Astrocyte of the spinal cord (primary cell): Measurements from ENCODE around the gene GNPNAT1.

Experiments used
- DNase-seq: peaks from one replicate; pipeline ENCODE4 v3.0.0; 2011; ENCODE audit warnings: low read depth, low spot score
- H3K4me3 ChIP-seq: 2 replicates; pipeline ENCODE4 v1.5.1; 2011; ENCODE audit warnings: low read depth, mild to moderate bottlenecking, low read length, moderate library complexity
- CTCF ChIP-seq: IDR thresholded peaks from 2 replicates; pipeline ENCODE4 v1.5.1; 2012; ENCODE audit warnings: low read depth, mild to moderate bottlenecking, low read length, inconsistent platforms
- in situ Hi-C: cut with HindIII; loops from 2 replicates; pipeline ENCODE4 v1.10.0; 2017; ENCODE audit warnings: low sequenced_read_pairs

GNPNAT1 gene

DNA sequence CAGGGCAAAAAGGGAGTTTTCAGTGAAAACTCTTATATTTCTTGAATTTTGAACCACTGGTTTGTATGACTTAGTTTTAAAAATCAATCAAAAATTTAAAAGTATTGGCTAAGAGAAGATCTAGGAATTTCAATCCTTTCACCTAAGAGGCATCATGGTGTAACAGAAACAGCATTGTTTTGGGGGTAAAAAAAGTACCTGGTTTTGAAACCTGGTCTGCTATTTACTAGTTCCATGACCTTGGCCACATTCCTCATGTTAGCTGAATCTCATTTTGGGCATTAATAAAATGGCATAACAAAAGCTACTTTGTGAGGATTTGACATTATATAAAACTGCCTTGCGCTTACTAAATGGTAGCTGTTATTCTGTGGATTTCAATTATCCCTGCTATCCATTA, 16.7 kb upstream of the GNPNAT1 start:
- DNase-seq = no peak
- no peak for TF ChIP-seq CTCF
- H3K4me3 ChIP-seq = no peak overlapping the region
- in situ Hi-C loops = no loop called here

GRCh38 chr14:52806115-52806514, 14.7 kb upstream of the GNPNAT1 start:
- in situ Hi-C loops = no loop called here
- DNase-seq = no peak
- no peak for TF ChIP-seq CTCF
- no peak overlapping the region for H3K4me3 ChIP-seq

DNA sequence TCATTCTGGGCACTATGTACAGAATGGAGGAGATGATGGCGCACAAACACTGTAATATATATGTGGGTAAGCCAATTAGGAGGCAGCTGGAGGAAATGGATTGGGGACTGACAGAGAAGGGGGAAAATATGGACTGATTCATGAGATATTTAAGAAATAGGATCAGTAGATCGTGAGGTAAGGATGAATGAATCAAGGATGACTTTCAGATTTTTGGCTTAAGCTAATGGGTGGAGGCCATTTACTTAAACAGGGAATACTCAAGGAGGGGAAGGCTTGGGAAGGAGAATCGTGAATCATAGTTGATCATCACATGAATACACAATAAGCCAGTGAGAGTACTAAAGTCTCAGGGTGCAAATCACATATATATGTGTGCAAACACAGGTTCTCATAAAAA, 11.2 kb upstream of the GNPNAT1 start:
- DNase-seq = peak; percentile 56
- TF ChIP-seq CTCF = no peak
- in situ Hi-C loops = no loop called here
- H3K4me3 ChIP-seq = no peak overlapping the region

DNA sequence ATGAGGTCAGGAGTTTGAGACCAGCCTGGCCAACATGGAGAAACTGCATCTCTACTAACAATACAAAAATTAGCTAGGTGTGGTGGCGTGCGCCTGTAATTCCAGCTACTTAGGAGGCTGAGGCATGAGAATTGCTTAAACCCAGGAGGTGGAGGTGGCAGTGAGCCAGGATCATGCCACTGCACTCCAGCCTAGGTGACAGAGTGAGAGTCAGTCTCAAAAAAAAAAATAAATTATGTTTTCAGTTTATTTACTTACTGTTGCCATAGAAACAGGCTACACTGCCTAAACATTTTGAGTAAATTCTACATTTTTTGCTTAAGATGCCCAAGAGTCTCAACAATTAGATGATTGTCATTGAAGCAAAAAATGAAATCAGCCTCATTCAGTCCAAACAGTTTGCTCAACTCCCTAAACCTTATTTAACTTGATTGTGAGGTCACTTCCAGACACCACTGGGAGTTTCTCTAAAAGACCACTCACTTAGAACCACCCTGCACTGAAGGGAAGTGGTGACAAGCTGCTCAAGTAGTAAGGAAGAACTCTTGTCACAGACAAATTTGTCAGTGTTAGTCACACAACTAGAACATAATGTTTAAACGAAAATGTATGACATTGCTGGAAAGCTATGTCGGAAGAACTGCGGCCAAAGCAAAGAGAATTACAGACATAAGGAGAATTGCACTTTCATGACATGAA, 9.8 kb upstream of the GNPNAT1 start:
- in situ Hi-C loops = no loop called here
- no peak overlapping the region for H3K4me3 ChIP-seq
- peak; percentile 85 for DNase-seq

DNA sequence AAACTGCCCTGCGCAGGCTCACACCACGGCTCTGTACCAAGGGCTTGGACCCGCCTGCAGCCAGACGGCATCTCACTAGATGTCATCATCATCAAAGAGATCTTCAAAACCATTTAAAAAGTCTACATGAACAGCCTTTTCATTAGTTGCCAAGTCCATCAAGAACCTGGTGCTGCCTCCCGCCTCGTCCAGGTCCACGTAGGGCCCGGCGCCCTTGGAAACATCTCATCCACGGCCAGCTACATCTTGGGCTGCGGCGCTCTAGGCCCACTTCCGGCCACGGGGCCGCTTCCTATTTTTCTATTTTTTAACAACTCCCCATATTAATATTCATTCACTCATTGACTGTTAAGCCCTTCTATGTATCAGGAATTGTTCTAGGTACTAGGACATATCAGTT, 7.4 kb upstream of the GNPNAT1 start:
- no peak for DNase-seq
- TF ChIP-seq CTCF = no peak
- in situ Hi-C loops = no loop called here
- H3K4me3 ChIP-seq = no peak overlapping the region

More for the DNA sequence above, 9.8 kb upstream of the GNPNAT1 start:
- TF ChIP-seq CTCF = no peak

DNA sequence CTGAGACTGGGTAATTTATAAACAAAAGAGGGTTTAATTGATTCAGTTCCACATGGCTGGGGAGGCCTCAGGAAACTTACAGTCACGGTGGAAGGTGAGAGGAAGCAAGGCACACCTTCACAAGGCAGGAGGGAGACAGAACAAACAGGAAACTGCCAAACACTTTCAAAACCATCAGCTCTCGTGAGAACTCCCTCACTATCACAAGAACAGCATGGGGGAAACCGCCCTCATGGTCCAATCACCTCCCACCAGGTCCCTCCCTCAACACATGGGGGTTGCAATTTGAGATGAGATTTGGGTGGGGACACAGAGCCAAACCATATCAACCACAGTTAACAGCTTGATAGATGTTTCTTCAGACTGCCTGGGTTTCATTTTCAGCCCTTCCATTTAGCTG, 6.2 kb upstream of the GNPNAT1 start:
- TF ChIP-seq CTCF = no peak
- H3K4me3 ChIP-seq = no peak overlapping the region
- no peak for DNase-seq
- in situ Hi-C loops = no loop called here

- DNase-seq = no peak
- no peak for TF ChIP-seq CTCF
- in situ Hi-C loops = no loop called here
- no peak overlapping the region for H3K4me3 ChIP-seq
Observed at GRCh38 chr14:52793061-52793460, 1.7 kb upstream of the GNPNAT1 start.
